Skeletal muscle cell (primary cell): ENCODE data around the gene ACSL1.
"Not testable (repeated sequence)": the region's sequence is repeated elsewhere in the genome, so short reads cannot be mapped to it uniquely, and the experiment has no call there.

Source experiments
- DNase-seq: peaks from one replicate; pipeline ENCODE4 v3.0.0-alpha.2; 2010; ENCODE audit warnings: low read depth
- H3K4me3 ChIP-seq: 2 replicates; pipeline ENCODE4 v1.5.1; 2011; ENCODE audit warnings: low read depth, mild to moderate bottlenecking, control low read depth, low read length, moderate library complexity

ACSL1 gene

DNA sequence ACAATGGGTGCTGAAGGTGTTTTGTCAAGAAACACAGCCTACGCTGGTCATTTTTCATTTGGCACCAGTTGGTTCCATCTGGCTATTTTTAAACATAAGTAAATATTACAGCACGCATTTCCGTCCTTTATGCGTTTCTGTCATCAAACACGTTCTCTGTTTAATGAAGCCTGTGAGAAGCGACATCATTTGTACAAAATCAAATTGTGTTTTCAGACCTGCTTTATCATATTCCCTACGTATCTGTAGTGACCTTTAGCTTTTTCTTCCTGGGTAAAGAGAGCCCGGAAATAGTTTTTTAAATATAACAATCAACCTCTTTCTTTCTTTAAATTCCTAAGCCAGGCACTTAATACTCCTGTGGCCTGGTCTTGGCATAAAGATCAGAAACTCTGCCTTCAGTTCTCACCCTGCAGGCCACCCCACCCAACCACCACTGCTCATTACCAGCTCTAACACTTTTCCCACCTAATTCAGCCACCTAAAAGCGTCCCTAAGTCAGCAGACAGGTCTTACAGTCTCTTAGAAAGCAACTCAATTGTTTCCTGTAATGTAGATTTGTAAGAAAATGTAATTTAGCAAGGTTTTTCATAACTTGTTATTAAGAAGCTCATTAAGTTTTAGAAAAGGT is 30.4 kb downstream of the ACSL1 start:
- H3K4me3 ChIP-seq = no peak overlapping the region
- DNase-seq = no peak

- H3K4me3 ChIP-seq = no peak overlapping the region
- no peak for DNase-seq
These were observed 31.3 kb downstream of the ACSL1 start for GRCh38 chr4:184794470-184794869.

- no peak overlapping the region for H3K4me3 ChIP-seq
- no peak for DNase-seq
These were observed 31.9 kb downstream of the ACSL1 start for GRCh38 chr4:184793735-184794355.

- H3K4me3 ChIP-seq = no peak overlapping the region
- peak; percentile 91 for DNase-seq
These were observed 32.7 kb downstream of the ACSL1 start for GRCh38 chr4:184792950-184793555.

DNA sequence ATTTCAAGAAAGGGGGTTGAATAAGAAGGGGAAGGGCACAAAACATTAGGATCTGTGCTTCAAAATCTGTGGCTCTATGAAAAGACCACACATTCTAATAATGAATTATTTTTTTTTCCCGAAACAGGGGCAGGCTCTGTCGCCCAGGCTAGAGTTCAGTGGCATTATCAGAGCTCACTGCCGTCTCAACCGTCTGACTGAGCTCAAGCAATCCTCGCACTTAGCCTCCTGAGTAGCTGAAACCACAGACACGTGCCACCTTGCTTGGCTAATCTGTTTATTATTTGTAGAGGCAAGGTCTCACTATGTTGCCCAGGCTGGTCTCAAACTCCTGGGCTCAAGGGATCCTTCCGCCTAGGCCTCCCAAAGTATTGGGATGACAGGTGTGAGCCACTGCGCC is 33.4 kb downstream of the ACSL1 start:
- DNase-seq = no peak
- H3K4me3 ChIP-seq = no peak overlapping the region

DNA sequence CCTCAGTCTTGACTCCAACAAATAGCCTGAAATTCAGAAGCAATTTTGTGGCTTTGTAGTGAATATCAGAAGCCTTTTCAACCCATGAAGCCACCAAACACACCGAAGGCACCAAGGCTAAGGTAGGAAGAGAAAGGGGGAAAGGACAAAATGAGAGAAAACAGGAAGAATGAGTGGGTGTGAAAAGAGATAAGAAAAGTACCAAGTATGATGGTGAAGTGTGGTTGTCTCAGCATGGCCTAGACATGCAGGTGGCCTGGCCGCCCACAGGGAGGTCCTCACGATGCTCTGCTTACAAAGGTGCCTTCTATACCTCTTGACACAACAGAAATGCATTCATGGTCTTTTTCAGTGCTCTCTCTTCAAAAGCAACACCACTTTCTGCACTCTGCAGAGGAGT is 34.9 kb downstream of the ACSL1 start:
- DNase-seq = no peak
- H3K4me3 ChIP-seq = no peak overlapping the region

DNA sequence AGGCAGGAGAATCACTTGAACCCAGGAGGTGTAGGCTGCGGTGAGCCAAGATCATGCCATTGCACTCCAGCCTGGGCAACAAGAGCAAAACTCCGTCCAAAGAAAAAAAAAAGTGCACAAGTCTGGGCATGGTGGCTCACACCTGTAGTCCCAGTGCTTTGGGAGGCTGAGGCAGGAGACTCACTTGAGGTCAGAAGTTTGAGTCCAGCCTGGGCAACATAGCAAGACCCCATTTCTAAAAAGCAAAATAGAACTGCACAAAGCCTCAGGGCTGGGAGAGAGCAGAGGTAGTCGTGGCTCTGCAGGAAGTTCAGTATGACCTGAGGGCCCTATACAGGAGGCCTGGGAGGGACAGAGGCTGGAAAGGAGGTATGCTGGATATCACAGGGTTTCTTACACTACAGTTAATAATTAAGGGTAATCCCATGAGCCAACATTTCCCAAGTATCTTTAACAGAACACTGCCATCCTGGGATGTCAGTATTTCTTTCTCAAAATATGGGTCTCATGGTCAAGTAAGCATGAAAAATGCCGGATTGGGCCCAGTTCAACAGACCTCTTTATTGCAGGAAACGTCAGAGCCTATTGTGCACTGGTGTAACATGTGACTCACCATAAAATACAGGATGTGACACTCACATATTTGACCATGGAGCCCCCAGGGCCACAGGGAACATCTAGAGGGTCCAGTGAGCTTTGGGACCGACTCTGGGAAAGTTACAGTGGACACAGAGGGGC is 37.8 kb downstream of the ACSL1 start:
- DNase-seq = no peak
- H3K4me3 ChIP-seq = no peak overlapping the region

DNA sequence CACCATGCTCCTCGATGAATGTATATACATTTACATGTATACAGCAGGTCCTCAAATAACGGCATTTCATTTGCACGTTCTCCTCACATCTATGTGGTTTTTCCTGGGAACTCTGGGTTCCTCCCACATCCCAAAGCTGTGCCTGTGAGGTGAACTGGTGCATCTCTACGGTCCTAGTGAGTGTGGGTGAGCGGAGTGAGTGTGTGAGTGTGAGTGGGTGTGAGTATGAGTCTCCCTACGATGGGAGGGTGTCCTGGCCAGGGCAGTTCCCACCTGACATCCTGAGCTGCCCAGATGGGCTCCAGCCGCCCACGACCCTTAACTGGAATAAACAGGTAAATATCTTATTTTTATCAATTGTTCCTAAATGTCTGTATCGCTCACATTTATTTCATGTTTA is 40.0 kb downstream of the ACSL1 start:
- no peak for DNase-seq
- no peak overlapping the region for H3K4me3 ChIP-seq

DNA sequence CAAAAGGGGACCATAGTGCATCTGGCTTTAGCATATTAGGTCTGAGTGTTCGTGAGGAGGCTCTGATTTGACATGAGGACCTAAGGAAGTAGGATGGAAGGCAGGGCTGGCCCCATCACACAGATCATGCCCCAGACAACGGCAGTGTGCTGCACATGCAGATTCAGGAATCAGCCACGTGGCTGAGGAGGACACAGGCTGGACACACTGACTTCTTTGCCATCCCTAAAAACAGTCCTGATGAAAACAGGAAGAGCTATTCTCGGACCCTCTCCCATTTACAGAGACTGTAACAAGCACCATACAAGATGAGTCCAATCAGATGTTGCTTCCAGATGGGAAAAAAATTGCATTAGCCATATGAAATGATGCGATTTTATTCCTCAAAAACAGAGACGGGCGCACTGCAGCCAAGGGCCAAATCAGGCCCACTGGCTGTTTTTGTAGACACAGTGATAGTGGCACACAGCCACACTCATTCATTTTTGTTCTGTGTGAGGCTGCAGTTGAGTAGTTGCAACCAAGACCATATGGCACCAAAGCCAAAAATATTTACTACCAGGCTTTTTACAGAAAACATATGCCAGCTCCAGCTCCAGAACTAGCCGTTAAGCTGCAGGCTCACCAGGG is 41.0 kb downstream of the ACSL1 start:
- no peak for DNase-seq
- H3K4me3 ChIP-seq = no peak overlapping the region

DNA sequence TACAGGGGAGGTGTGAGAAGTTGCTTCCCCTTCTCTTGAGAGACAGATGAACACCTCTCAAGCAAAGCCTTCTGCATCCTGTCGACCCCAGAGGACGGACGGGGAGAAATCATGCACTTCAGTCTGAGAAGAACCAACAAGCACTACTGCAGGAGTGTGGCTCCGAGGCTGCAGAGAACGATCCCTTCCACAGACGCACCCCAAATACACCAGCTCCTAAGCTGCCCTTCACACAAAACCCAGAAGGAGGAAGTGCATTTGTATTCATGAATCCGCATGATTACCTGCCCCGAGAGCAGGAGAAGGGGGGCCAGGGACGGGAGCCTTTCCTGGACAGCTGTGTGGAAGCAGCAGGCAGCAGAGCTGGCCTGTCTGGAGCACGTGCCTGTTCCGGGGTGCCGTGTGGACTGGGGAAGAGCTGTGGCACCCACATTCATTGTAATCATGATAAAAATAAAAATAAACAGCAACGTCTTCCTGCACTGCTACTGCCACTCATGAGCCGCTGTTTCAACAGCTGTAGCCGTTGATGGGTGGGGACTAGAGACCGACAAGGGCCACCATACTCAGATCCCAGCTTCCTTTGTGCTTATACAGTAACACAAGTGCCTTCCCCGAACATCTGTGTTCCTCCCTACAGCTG is 42.9 kb downstream of the ACSL1 start:
- no peak for DNase-seq
- no peak overlapping the region for H3K4me3 ChIP-seq

GRCh38 chr4:184779160-184779559 is 46.6 kb downstream of the ACSL1 start:
- not testable (repeated sequence) for H3K4me3 ChIP-seq, DNase-seq

GRCh38 chr4:184778325-184778724 is 47.4 kb downstream of the ACSL1 start:
- no peak overlapping the region for H3K4me3 ChIP-seq
- DNase-seq = no peak

- no peak overlapping the region for H3K4me3 ChIP-seq
- no peak for DNase-seq
These were observed 48.9 kb downstream of the ACSL1 start for GRCh38 chr4:184776821-184777220.

GRCh38 chr4:184775854-184776555 is 49.8 kb downstream of the ACSL1 start:
- no peak for DNase-seq

DNA sequence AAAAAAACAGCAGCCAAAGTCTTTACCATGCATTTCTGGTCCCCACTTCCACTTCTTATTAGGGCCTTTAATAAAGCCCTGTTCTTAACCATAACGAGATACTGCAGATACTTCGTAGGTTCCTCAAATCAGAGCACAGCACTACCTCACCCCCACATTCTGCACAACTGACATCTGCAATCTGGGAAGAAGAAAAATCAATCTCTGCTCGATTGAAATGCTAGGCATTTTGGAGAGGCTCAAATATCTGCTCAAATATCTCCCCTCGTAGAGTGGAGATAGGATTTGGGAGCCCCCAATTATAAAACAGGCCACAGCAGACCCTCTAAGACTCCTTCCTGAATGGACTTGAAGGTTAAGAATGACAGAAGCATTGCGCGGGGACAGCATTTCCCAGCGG is 51.6 kb downstream of the ACSL1 start:
- DNase-seq = no peak
- H3K4me3 ChIP-seq = no peak overlapping the region

More at GRCh38 chr4:184775854-184776555, 49.8 kb downstream of the ACSL1 start:
- no peak overlapping the region for H3K4me3 ChIP-seq

- no peak overlapping the region for H3K4me3 ChIP-seq
- DNase-seq = no peak
These were observed 54.4 kb downstream of the ACSL1 start for GRCh38 chr4:184771416-184771815.

GRCh38 chr4:184769141-184769765 is 56.5 kb downstream of the ACSL1 start:
- no peak overlapping the region for H3K4me3 ChIP-seq
- no peak for DNase-seq

GRCh38 chr4:184768296-184768695 is 57.5 kb downstream of the ACSL1 start:
- DNase-seq = no peak
- no peak overlapping the region for H3K4me3 ChIP-seq

DNA sequence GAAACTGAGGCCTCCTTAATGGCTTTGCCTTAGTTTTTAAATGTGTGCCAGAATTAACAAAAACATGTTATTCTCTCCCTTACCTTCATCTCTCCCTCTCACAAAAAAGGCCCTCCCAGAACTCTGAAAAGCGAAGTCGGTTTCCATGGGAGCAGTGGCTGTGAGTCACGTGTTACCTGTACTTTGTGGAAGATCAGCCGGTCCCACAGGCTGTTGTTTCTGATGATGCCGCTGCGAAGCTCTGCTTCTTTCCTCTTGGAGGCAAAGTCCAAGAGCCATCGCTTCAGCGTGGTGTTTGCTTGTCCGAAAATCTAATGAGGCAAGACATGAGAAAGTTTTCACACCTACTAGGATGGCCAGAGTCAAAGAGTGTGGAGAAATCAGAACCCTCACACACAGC is 59.3 kb downstream of the ACSL1 start:
- DNase-seq = no peak
- H3K4me3 ChIP-seq = no peak overlapping the region
